A549 (cell line): ENCODE measurements around the gene WNT16. TPM values are rescaled to one million over a fixed set of nuclear protein-coding genes. Genes with fewer than 3 reads are reported as not detected.

Experiments used
- ATAC-seq, 2 experiments: fragments of 200-7000 bp in 1 of 2; fragments of >200 bp in 1 of 2; cut with Nextera tagmentation in 1 of 2; cut with Tn5 transposase in 1 of 2; 3 replicates each; pipeline versions ENCODE4 v1.8.0 to v1.9.1; 2018 to 2020; ENCODE audit warnings: mild to moderate bottlenecking in 1 of 2, moderate library complexity in 1 of 2
- CTCF ChIA-PET: fragments of 300-600 bp; sonication (Branson Sonifier 250); formaldehyde crosslinking; extraction: SDS; loops from one replicate; lab custom pipeline; 2021; ENCODE audit warnings: antibody characterized with exemption, inconsistent platforms; lab: Yijun Ruan, JAX
- POLR2A ChIA-PET: fragments of 350-600 bp; formaldehyde crosslinking; extraction: SDS; loops from one replicate; lab custom pipeline; 2021; ENCODE audit warnings: antibody characterized with exemption, inconsistent platforms; lab: Yijun Ruan, JAX
- DNase-seq, 2 experiments: peaks; one replicate each; pipeline versions ENCODE4 v3.0.0 to v3.0.0-alpha.2; 2011 to 2016; ENCODE audit warnings: low read depth in 1 of 2, low spot score in 1 of 2
- FAIRE-seq: peaks from 2 replicates; lab custom pipeline; 2011; peaks lifted over from hg19 to GRCh38; lab: Jason Lieb, UNC
- H3K27ac ChIP-seq, 2 experiments: fragments of >200 bp; sonication (Bioruptor Twin); formaldehyde crosslinking; 3 replicates each; pipeline ENCODE4 v1.5.1; 2016 to 2017
- H3K4me1 ChIP-seq: fragments of >200 bp; sonication (Bioruptor Twin); formaldehyde crosslinking; 3 replicates; pipeline ENCODE4 v1.6.1; 2016
- H3K4me2 ChIP-seq: fragments of >200 bp; sonication (Bioruptor Twin); formaldehyde crosslinking; 3 replicates; pipeline ENCODE4 v1.6.1; 2016
- H3K4me3 ChIP-seq: fragments of >200 bp; sonication (Bioruptor Twin); formaldehyde crosslinking; 3 replicates; pipeline ENCODE4 v1.5.1; 2016
- H3K9me3 ChIP-seq: fragments of >200 bp; sonication (Bioruptor Twin); formaldehyde crosslinking; 3 replicates; pipeline ENCODE4 v1.6.1; 2016
- CEBPB ChIP-seq, 2 experiments: fragments of >200 bp in 1 of 2; sonication (Bioruptor Twin) in 1 of 2; formaldehyde crosslinking in 1 of 2; IDR thresholded peaks; 2 replicates each; pipeline ENCODE4 v1.6.1; 2012 to 2016
- EHF ChIP-seq: fragments of 250-450 bp; sonication (Bioruptor Pico); IDR thresholded peaks from 2 replicates; pipeline ENCODE4 v1.5.0; 2020; ENCODE audit warnings: mild to moderate bottlenecking
- EHMT2 ChIP-seq: fragments of 200-600 bp; sonication (generic); IDR thresholded peaks from 2 replicates; pipeline ENCODE4 v1.6.1; 2016; ENCODE audit warnings: antibody characterized with exemption, low read depth, mild to moderate bottlenecking, moderate library complexity
- HOXB5 ChIP-seq: fragments of 250-450 bp; sonication (Bioruptor Pico); IDR thresholded peaks from 2 replicates; pipeline ENCODE4 v1.5.0; 2020; ENCODE audit warnings: mild to moderate bottlenecking, moderate library complexity
- JUNB ChIP-seq: fragments of >200 bp; sonication (Bioruptor Twin); formaldehyde crosslinking; IDR thresholded peaks from 2 replicates; pipeline ENCODE4 v1.6.1; 2016
- KDM1A ChIP-seq: fragments of 200-600 bp; sonication (generic); IDR thresholded peaks from 2 replicates; pipeline ENCODE4 v1.6.1; 2016; ENCODE audit warnings: low read depth, mild to moderate bottlenecking
- KDM5A ChIP-seq: fragments of 200-600 bp; sonication (generic); IDR thresholded peaks from 2 replicates; pipeline ENCODE4 v1.6.1; 2016; ENCODE audit warnings: antibody characterized with exemption, mild to moderate bottlenecking
- MYC ChIP-seq: IDR thresholded peaks from 2 replicates; pipeline ENCODE4 v1.6.1; 2012; ENCODE audit warnings: mild to moderate bottlenecking, inconsistent platforms, low read length, improper control_type of control experiment, borderline replicate concordance
- NPAS2 ChIP-seq: fragments of 250-450 bp; sonication (Bioruptor Pico); IDR thresholded peaks from 2 replicates; pipeline ENCODE4 v1.8.0; 2022; ENCODE audit warnings: mild to moderate bottlenecking, moderate library complexity, borderline replicate concordance
- RAD21 ChIP-seq, 2 experiments: fragments of >200 bp in 1 of 2; sonication (Bioruptor Twin) in 1 of 2; formaldehyde crosslinking in 1 of 2; IDR thresholded peaks in 1 of 2; conservative IDR thresholded peaks in 1 of 2; 2 replicates in 1 of 2; 3 replicates in 1 of 2; pipeline ENCODE4 v1.6.1; 2012 to 2018; ENCODE audit warnings: inconsistent platforms in 1 of 2
- SMC3 ChIP-seq: fragments of >200 bp; sonication (Bioruptor Twin); formaldehyde crosslinking; IDR thresholded peaks from 3 replicates; pipeline ENCODE4 v1.6.1; 2018; ENCODE audit warnings: inconsistent platforms
- SREBF2 ChIP-seq: fragments of 450-650 bp; IDR thresholded peaks from 2 replicates; pipeline ENCODE4 v1.6.1; 2014; ENCODE audit warnings: mild to moderate bottlenecking, moderate library complexity
- TFCP2L1 ChIP-seq: fragments of 250-450 bp; sonication (Bioruptor Pico); IDR thresholded peaks from 2 replicates; pipeline ENCODE4 v1.5.0; 2021; ENCODE audit warnings: mild to moderate bottlenecking
- ZC3H11A ChIP-seq: fragments of 450-650 bp; IDR thresholded peaks from 2 replicates; pipeline ENCODE4 v1.6.1; 2014; ENCODE audit warnings: antibody characterized with exemption, mild to moderate bottlenecking
- ZNF302 ChIP-seq: fragments of 250-450 bp; sonication (Bioruptor Pico); IDR thresholded peaks from 2 replicates; pipeline ENCODE4 v1.9.0; 2021; ENCODE audit warnings: inconsistent platforms, mild to moderate bottlenecking, moderate library complexity
- WGBS: methylation state at CpG from one replicate; pipeline ENCODE4 v1.1.6; 2017; ENCODE audit errors: missing lambda C conversion rate; 5-methylcytosine and 5-hydroxymethylcytosine counted together
- polyA plus RNA-seq, 4 experiments: library from polyadenylated mRNA; depleted of rRNA in 3 of 4; stranded (reverse); fragments of >200 nt; fragmentation: RNase III in 1 of 4; extraction: RNeasy Plus Mini Kit Qiagen cat#74134 plus additional on column Dnase treatment in 1 of 4; gene quantifications; 2 replicates in 3 of 4; 3 replicates in 1 of 4; pipeline ENCODE4 v1.2.3, GENCODE V29; 2011 to 2017
- TF ChIP-seq, protein P1 (sequence below): fragments of 250-450 bp; sonication (Bioruptor Pico); IDR thresholded peaks from 2 replicates; pipeline ENCODE4 v1.5.0; 2021; ENCODE audit warnings: mild to moderate bottlenecking, moderate library complexity, borderline replicate concordance
- TF ChIP-seq, protein P2 (sequence below): IDR thresholded peaks from 2 replicates; pipeline ENCODE4 v1.6.1; 2012
- TF ChIP-seq, protein P3 (sequence below): fragments of >200 bp; sonication (Bioruptor Twin); formaldehyde crosslinking; IDR thresholded peaks from 3 replicates; pipeline ENCODE4 v1.5.1; 2016
- TF ChIP-seq, protein P4 (sequence below): fragments of 250-450 bp; sonication (Bioruptor Pico); IDR thresholded peaks from 2 replicates; pipeline ENCODE4 v1.5.0; 2020; ENCODE audit warnings: low read depth, mild to moderate bottlenecking, moderate library complexity
- TF ChIP-seq, protein P5 (sequence below): IDR thresholded peaks from 2 replicates; pipeline ENCODE4 v1.6.1; 2012; ENCODE audit warnings: low read depth, borderline replicate concordance

WNT16 gene
- polyA plus RNA-seq, 2 of the 4 experiments (the other 2 are of a cell fraction), result not detected

DNA sequence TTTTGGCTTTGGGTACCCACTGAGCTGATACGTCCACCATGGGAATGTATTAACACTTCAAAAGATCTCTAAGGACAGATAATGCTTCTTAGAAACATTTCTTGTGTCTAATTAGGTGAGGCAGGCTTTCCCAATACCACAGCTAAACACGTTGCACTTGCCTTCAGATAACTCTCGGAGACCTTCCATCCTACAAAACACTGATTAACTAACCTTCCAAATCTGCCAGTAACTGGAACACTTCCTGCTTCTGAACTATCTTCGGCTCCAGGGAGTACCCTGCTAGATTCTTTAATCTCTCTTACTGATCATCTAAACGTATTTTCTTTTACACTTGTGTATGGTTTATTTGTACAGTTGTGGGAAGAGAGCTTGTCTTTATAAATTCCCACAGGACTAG is 1.1 kb upstream of the WNT16 start:
- ATAC-seq (no peak), FAIRE-seq (no peak), DNase-seq (no peak)
- TF ChIP-seq ZNF302 (no peak), HOXB5 (CRISPR knock-in tag) (no peak), SREBF2 (no peak), ZC3H11A (no peak), JUNB (no peak), MYC (no peak), KDM1A (no peak), CEBPB (IDR thresholded peaks at IDR 0.05) (no peak), EHF (CRISPR knock-in tag) (no peak), NPAS2 (CRISPR knock-in tag) (no peak), EHMT2 (no peak), RAD21 (conservative IDR thresholded peaks at IDR 0.05 in 1 of 2, IDR thresholded peaks at IDR 0.05 in 1 of 2) (no peak), KDM5A (no peak), SMC3 (no peak), TFCP2L1 (CRISPR knock-in tag) (no peak)
- TF ChIP-seq, protein P1, sequence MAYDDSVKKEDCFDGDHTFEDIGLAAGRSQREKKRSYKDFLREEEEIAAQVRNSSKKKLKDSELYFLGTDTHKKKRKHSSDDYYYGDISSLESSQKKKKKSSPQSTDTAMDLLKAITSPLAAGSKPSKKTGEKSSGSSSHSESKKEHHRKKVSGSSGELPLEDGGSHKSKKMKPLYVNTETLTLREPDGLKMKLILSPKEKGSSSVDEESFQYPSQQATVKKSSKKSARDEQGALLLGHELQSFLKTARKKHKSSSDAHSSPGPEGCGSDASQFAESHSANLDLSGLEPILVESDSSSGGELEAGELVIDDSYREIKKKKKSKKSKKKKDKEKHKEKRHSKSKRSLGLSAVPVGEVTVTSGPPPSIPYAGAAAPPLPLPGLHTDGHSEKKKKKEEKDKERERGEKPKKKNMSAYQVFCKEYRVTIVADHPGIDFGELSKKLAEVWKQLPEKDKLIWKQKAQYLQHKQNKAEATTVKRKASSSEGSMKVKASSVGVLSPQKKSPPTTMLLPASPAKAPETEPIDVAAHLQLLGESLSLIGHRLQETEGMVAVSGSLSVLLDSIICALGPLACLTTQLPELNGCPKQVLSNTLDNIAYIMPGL (CRISPR knock-in tag), result no peak
- TF ChIP-seq, protein P2, sequence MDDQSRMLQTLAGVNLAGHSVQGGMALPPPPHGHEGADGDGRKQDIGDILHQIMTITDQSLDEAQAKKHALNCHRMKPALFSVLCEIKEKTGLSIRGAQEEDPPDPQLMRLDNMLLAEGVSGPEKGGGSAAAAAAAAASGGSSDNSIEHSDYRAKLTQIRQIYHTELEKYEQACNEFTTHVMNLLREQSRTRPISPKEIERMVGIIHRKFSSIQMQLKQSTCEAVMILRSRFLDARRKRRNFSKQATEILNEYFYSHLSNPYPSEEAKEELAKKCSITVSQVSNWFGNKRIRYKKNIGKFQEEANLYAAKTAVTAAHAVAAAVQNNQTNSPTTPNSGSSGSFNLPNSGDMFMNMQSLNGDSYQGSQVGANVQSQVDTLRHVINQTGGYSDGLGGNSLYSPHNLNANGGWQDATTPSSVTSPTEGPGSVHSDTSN, result no peak
- TF ChIP-seq, protein P3, sequence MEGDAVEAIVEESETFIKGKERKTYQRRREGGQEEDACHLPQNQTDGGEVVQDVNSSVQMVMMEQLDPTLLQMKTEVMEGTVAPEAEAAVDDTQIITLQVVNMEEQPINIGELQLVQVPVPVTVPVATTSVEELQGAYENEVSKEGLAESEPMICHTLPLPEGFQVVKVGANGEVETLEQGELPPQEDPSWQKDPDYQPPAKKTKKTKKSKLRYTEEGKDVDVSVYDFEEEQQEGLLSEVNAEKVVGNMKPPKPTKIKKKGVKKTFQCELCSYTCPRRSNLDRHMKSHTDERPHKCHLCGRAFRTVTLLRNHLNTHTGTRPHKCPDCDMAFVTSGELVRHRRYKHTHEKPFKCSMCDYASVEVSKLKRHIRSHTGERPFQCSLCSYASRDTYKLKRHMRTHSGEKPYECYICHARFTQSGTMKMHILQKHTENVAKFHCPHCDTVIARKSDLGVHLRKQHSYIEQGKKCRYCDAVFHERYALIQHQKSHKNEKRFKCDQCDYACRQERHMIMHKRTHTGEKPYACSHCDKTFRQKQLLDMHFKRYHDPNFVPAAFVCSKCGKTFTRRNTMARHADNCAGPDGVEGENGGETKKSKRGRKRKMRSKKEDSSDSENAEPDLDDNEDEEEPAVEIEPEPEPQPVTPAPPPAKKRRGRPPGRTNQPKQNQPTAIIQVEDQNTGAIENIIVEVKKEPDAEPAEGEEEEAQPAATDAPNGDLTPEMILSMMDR, result no peak
- TF ChIP-seq, protein P4, sequence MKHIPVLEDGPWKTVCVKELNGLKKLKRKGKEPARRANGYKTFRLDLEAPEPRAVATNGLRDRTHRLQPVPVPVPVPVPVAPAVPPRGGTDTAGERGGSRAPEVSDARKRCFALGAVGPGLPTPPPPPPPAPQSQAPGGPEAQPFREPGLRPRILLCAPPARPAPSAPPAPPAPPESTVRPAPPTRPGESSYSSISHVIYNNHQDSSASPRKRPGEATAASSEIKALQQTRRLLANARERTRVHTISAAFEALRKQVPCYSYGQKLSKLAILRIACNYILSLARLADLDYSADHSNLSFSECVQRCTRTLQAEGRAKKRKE (CRISPR knock-in tag), result no peak
- TF ChIP-seq, protein P5, sequence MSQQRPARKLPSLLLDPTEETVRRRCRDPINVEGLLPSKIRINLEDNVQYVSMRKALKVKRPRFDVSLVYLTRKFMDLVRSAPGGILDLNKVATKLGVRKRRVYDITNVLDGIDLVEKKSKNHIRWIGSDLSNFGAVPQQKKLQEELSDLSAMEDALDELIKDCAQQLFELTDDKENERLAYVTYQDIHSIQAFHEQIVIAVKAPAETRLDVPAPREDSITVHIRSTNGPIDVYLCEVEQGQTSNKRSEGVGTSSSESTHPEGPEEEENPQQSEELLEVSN, result no peak
- Histone ChIP-seq H3K4me1 (peaks cover 18% of the 10 kb centered on the region; the same call in 2 of the 3 replicates), H3K27ac (no peak overlapping the region), H3K4me2 (no peak overlapping the region), H3K4me3 (no peak overlapping the region), H3K9me3 (no peaks in the 10 kb centered on the region)
- ChIA-PET CTCF (interaction anchor here (0.6 kb wide), 2 partner anchors 71 to 175 kb away, joined by 3 to 4 read pairs; no protein-coding TSS in a partner anchor), POLR2A (no interaction called here)
- 42% methylated on average over 5 of the region's 5 CpGs for WGBS
